KBM-7 (cell line): ENCODE results near the gene PPP1R37.
A peak's percentile ranks its signal among the peaks of the same experiment; 100 is the strongest.

ENCODE experiments used
- DNase-seq: peaks from one replicate; pipeline ENCODE4 v3.0.0-alpha.2; 2015
- in situ Hi-C: fragments of 300-500 bp; cut with MboI; formaldehyde crosslinking; loops from 2 replicates; pipeline ENCODE4 v1.14.3; 2020; ENCODE audit warnings: low sequenced_read_pairs, low pct_unique_long_range_greater_than_20kb, mixed read lengths

PPP1R37 gene

DNA sequence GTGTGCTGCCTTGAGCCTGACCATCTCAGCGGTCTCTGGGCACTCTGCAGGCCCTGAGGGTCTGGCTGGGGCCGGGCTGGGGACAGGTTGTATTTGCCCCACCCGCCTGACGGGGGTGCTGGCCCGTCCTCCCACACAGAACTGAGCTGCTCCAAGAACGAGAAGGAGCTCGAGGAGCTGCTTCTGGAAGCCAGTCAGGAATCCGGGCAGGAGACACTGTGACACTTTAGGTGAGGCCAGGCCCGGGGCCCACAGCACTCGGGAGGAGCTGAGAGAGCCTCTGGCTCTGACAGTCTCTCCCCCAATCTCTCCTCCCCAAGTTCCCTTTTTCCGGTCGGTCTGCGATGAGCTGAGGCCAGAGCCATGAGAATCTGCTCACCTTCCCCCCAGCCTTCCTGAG is 53.3 kb downstream of the PPP1R37 start:
- in situ Hi-C loops: no loop called here
- peak; percentile 35 for DNase-seq

- in situ Hi-C loops: no loop called here
- DNase-seq: no peak
These were observed 53.8 kb downstream of the PPP1R37 start for GRCh38 chr19:45146741-45147205.

- in situ Hi-C loops: no loop called here
These were observed 55.1 kb downstream of the PPP1R37 start for GRCh38 chr19:45147835-45148676.

DNA sequence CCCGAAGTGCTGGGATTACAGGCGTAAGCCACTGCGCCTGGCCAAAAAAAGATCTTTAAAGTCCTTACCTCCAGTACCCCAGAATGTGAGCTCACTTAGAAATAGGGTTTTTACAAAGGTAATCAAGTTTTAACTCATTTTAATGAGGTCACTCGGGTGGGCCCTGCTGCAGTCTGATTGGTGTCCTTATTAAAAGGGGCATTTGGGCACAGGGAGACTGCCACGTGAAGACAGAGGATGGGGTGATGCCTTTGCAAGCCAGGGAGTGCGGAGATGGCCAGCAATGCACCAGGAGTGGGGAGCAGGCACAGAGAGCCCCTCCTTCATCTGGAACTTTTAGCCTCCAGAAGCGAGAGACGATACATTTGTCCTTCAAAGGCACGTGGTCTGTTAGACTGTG is 56.1 kb downstream of the PPP1R37 start:
- in situ Hi-C loops: no loop called here
- DNase-seq: no peak

More at GRCh38 chr19:45147835-45148676, 55.1 kb downstream of the PPP1R37 start:
- no peak for DNase-seq

DNA sequence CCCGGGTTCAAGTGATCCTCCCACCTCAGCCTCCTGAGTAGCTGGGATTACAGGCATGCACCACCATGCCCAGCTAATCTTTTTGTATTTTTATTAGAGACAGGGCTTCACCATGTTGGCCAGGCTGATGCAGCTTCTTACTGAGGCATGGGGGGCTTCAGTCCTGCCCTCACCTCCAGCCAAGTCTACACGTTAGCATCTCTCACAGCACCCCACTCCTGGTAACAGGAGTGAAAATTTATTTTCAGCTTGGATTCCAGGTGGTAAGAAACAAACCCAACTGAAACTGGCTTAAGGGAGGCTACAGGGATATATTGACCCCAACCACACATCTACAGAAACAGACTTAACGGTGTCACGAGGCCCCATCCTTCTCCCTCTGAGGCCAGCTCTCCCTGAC is 57.2 kb downstream of the PPP1R37 start:
- in situ Hi-C loops: no loop called here
- no peak for DNase-seq

GRCh38 chr19:45150751-45151281 is 57.8 kb downstream of the PPP1R37 start:
- no peak for DNase-seq
- in situ Hi-C loops: no loop called here

DNA sequence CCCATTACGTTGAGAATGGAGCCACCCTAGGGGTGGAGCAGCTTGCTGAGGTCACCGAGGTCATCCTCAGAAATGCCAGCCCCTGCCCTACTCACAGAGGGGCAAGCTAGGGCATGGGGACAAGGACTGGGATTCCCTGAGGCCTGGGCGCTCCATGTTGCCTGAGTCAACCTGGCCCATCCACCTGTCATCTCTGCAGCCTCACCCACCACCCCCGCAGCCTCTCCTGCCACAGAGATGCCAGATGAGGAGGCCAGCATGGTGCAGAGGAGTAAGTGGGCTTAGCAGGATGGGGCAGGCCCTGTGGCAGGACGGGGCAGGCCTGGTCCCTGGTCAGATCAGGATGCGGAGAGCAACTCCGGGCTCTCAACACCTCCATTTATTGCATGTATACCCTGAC is 58.3 kb downstream of the PPP1R37 start:
- in situ Hi-C loops: no loop called here
- no peak for DNase-seq

GRCh38 chr19:45151821-45152503 is 59.0 kb downstream of the PPP1R37 start:
- DNase-seq: no peak
- in situ Hi-C loops: no loop called here

- in situ Hi-C loops: no loop called here
- DNase-seq: no peak
These were observed 59.7 kb downstream of the PPP1R37 start for GRCh38 chr19:45152504-45153338.

DNA sequence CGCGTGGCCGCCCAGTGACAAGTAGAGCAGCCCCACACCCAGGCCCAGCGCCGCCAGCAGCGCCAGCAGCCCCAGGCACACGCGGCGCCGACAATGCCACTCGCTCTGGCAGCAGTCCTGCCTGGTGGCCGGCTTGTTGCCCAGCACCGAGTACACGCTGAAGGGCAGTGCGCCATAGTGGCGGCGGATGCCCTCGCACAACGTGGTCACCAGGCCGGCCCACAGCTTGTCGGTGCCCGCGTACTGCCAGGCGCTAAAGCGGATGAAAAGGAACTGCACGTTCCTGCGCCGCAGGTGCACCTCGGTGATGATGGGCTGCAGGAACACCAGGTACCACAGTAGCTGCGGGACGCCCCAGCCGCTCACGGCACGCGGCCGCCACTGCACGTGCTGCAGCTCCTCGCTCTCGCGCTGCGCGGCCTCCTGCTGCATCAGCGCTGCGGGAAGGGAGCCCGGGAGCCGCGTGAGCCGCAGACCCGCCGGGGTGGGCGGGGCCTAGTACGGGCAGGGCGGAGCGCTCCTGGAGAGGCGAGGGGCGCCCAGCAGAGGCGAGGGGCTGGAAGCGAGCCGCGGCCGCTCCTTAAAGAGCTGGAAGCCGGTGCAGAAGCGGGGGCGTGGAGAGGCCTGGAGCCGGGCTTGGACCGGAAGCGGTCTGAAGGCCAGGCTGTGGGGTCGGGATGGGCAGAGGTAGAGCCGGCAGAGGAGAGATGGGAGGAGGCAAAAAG is 60.5 kb downstream of the PPP1R37 start:
- in situ Hi-C loops: no loop called here
- DNase-seq: no peak

DNA sequence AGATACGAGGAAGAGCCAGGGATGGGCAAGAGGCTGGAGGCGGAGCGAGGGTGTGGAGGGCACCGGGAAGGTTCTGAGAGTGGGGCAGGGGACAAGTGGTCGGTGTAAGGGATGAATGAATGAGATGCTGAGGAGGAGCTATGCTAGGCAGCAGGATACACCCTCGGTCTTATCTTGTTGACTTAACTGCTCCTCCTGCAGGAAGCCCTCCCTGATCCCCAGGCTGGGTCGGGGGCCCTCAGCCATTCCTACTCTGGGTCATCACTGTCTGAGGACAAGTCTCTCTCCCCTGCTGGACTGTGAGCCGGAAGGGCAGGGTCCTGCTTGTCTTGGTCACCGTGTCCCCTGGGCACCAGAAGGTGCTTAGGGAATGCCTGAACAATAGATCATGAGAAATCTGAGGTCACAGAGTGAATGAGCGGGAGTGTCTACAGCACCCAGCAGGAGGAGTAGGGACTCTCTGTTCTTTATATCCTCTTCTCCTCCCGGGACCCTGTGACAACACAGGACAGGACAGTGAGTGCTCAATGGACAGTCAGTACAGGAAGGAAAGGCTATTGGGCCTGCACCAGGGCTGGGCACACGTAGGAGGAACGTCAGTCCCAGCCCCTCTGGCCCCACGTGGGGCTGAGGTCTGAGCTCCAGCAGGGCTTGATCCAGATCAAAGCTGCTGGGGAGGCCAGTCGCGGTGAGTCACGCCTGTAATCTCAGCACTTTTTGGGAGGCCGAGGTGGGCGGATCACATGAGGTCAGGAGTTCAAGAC is 61.3 kb downstream of the PPP1R37 start:
- in situ Hi-C loops: no loop called here
- DNase-seq: no peak

DNA sequence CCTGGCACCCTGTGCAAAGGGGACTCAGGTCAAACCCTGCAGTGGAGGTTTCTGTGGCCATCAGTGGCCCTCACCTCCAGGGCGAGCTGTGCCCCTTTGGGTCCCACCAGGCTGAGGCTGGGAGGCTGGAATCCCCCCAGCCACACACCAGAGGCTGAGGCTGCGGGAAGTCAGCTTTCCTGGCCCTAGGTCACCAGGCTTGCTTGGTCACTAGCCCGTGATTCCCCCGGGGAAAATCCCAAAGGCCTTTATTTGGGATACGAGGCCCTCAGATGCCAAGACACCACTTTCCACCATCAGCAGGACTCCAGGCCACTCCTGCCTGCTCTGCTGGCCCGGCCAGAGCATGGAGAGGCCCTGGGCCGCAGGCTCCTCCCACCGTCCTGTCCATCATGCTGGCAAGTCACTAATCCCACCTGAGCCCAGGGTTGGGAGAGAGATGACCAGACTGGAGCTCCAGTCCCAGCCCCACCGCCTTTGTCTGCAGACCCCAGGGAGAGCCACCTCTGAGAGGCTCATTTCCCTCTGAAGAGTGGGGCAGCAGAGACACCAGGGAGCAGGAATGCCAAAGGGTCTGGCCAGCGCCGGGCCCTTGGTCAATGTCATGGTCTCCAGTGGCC is 63.1 kb downstream of the PPP1R37 start:
- in situ Hi-C loops: no loop called here

DNA sequence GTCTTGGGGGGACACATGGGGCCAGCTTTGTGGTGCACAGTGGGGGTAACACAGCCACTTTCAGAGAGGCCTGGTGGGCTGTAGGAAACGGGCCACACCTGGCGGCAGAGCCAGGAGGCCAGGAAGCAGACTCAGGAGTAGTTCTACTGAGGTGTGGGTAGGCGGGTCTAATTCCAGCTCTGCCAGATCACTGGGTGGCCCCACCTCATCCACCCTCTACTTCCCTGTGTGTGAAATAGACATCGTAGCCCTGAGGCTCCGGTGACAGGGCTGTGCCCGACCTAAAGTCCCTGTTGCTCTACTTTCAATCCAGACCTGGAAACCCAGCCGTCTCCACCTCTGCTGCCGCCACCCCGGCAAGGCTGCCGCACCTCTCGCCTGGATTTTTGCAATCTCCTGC is 63.8 kb downstream of the PPP1R37 start:
- in situ Hi-C loops: no loop called here
- no peak for DNase-seq

More for the DNA sequence above, 63.1 kb downstream of the PPP1R37 start:
- no peak for DNase-seq

- in situ Hi-C loops: no loop called here
- no peak for DNase-seq
These were observed 65.7 kb downstream of the PPP1R37 start for GRCh38 chr19:45158503-45159209.

DNA sequence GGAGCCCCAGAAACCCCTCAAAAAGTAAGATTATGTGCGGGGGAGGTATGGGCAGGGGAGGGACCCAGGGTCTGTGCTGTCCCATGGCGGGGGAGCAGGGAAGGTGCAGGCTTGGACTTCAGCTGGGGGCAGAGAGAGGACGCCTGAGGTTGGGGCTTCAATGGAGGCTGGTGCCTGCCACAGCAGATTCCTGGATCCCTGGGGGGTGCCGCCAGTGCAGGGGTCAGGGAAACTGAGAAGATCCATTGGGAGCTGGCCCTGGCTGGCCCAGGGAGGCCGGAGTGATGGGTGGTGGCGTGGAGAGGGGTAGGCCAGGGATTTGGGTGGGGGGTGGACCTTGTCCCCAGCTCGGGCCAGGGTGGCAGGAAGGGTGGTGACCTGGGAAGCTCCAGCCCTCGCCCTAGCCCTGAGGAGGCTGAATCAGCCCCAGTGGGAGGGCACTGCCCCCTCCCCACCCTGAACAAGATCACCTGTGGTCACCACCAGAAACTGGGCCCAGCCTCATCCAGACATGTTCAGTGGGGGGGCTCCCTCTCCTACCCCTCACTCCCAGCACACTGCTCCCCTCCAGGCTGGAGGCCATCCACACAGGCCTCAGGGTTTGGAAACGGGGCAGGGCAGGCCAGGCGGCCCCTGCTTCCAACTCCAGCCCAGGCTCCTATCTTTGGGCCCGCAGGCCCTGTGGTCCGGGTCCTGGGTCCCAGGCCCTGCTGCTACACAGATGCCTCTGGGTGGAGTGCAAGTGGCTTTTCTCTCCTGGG is 66.4 kb downstream of the PPP1R37 start:
- in situ Hi-C loops: no loop called here
- DNase-seq: no peak

DNA sequence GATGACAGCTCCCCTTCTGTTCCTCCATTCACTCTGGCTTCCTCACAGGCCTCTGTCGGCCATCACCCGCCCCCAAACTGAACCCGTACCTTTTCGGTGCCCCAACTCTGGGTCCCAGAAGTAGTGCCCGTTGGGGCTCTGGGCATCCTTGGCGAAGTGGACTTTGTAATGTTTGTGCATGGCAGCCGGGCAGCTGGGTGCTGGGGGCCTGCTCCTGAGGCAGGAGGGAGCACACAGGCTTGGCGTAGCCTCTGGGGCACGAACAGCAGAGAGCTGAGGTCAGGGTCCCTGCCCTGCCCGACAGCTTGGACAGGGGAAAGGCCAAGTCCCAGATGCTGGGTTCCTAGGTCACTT is 67.0 kb downstream of the PPP1R37 start:
- in situ Hi-C loops: no loop called here

More for the DNA sequence above, 67.0 kb downstream of the PPP1R37 start:
- DNase-seq: no peak
